Hepatocyte (in vitro differentiated cells): ENCODE measurements around the gene ZMIZ1.

ENCODE experiments used
- CTCF ChIP-seq: fragments of 200-600 bp; sonication (generic); IDR thresholded peaks from 2 replicates; pipeline ENCODE4 v1.5.1; 2016; ENCODE audit warnings: antibody characterized with exemption, mild to moderate bottlenecking; ENCODE audit not compliant: poor library complexity
- EZH2 ChIP-seq: fragments of 200-600 bp; sonication (generic); IDR thresholded peaks from 2 replicates; pipeline ENCODE4 v1.6.1; 2016; ENCODE audit warnings: antibody characterized with exemption, mild to moderate bottlenecking, borderline replicate concordance
- EZH2phosphoT487 ChIP-seq: fragments of 200-600 bp; sonication (generic); IDR thresholded peaks from one replicate; pipeline ENCODE4 v1.6.1; 2018; ENCODE audit warnings: antibody characterized with exemption, mild to moderate bottlenecking, low read depth, moderate library complexity; ENCODE audit not compliant: unreplicated experiment, severe bottlenecking

- TF ChIP-seq EZH2phosphoT487, result no peak
- TF ChIP-seq EZH2, result no peak
- no peak for TF ChIP-seq CTCF
Measured at GRCh38 chr10:79050896-79051555, 17.7 kb upstream of the ZMIZ1 start.
